ENCODE data around the gene NDUFB7.

Gene NDUFB7

GRCh38 chr19:14563590-14563926, 8.3 kb downstream of the NDUFB7 start:
- peak overlapping the region; percentile 86 for H3K4me2 ChIP-seq
- H3K27me3 ChIP-seq = no peaks in the 10 kb centered on the region
- peaks cover 94% of the 10 kb centered on the region for H3K4me1 ChIP-seq
- peak overlapping the region; percentile 87 for H3K27ac ChIP-seq
- peaks cover 23% of the 10 kb centered on the region for H3K36me3 ChIP-seq
- no peaks in the 10 kb centered on the region for H3K9me3 ChIP-seq
- no peak overlapping the region for H3K4me3 ChIP-seq
- H3K9ac ChIP-seq = 0 out of 2 replicates have a peak overlapping the region, but pooled peaks have one; percentile 74
- H4K20me1 ChIP-seq = peaks cover 89% of the 10 kb centered on the region
- TF ChIP-seq Cebpa-rat (IDR thresholded peaks at IDR 0.05) = no peak

GRCh38 chr19:14562660-14563589, 8.9 kb downstream of the NDUFB7 start:
- peak overlapping the region; percentile 86 for H3K4me2 ChIP-seq
- H3K9me3 ChIP-seq = no peaks in the 10 kb centered on the region
- peak overlapping the region; percentile 87 for H3K27ac ChIP-seq
- peak overlapping the region; percentile 59 for H3K4me3 ChIP-seq
- H3K36me3 ChIP-seq = peaks cover 18% of the 10 kb centered on the region
- TF ChIP-seq Cebpa-rat (IDR thresholded peaks at IDR 0.05) = no peak
- H3K9ac ChIP-seq = peak overlapping the region; percentile 74
- no peaks in the 10 kb centered on the region for H3K27me3 ChIP-seq
- peaks cover 89% of the 10 kb centered on the region for H4K20me1 ChIP-seq
- H3K4me1 ChIP-seq = peaks cover 94% of the 10 kb centered on the region

GRCh38 chr19:14561847-14562351, 10.0 kb downstream of the NDUFB7 start:
- no peak for TF ChIP-seq Cebpa-rat (IDR thresholded peaks at IDR 0.05)
- H3K4me2 ChIP-seq = peak overlapping the region; percentile 86
- peaks cover 22% of the 10 kb centered on the region for H3K36me3 ChIP-seq
- H3K4me3 ChIP-seq = peak overlapping the region; percentile 59
- peak overlapping the region; percentile 74 for H3K9ac ChIP-seq
- peaks cover 87% of the 10 kb centered on the region for H4K20me1 ChIP-seq
- peak overlapping the region; percentile 87 for H3K27ac ChIP-seq
- no peaks in the 10 kb centered on the region for H3K9me3 ChIP-seq
- peaks cover 94% of the 10 kb centered on the region for H3K4me1 ChIP-seq
- H3K27me3 ChIP-seq = no peaks in the 10 kb centered on the region

GRCh38 chr19:14561249-14561648, 10.6 kb downstream of the NDUFB7 start:
- peak overlapping the region; percentile 86 for H3K4me2 ChIP-seq
- TF ChIP-seq Cebpa-rat (IDR thresholded peaks at IDR 0.05) = no peak
- no peaks in the 10 kb centered on the region for H3K9me3 ChIP-seq
- peaks cover 90% of the 10 kb centered on the region for H4K20me1 ChIP-seq
- peak overlapping the region; percentile 59 for H3K4me3 ChIP-seq
- peak overlapping the region; percentile 87 for H3K27ac ChIP-seq
- peak overlapping the region; percentile 74 for H3K9ac ChIP-seq
- peaks cover 97% of the 10 kb centered on the region for H3K4me1 ChIP-seq
- H3K36me3 ChIP-seq = peaks cover 22% of the 10 kb centered on the region
- H3K27me3 ChIP-seq = no peaks in the 10 kb centered on the region

- Histone ChIP-seq H3K9ac (peak overlapping the region; percentile 74), H3K4me2 (peak overlapping the region; percentile 86), H3K27me3 (no peaks in the 10 kb centered on the region), H3K4me1 (peaks cover 97% of the 10 kb centered on the region), H3K4me3 (peak overlapping the region; percentile 59), H3K9me3 (no peaks in the 10 kb centered on the region), H4K20me1 (peaks cover 90% of the 10 kb centered on the region), H3K27ac (peak overlapping the region; percentile 87), H3K36me3 (peaks cover 22% of the 10 kb centered on the region)
- no peak for TF ChIP-seq Cebpa-rat (IDR thresholded peaks at IDR 0.05)
These were observed 11.1 kb downstream of the NDUFB7 start for GRCh38 chr19:14560776-14561108.

GRCh38 chr19:14559916-14560775, 11.7 kb downstream of the NDUFB7 start:
- H3K9me3 ChIP-seq = no peaks in the 10 kb centered on the region
- H3K27ac ChIP-seq = peak overlapping the region; percentile 87
- peak overlapping the region; percentile 74 for H3K9ac ChIP-seq
- peak overlapping the region; percentile 59 for H3K4me3 ChIP-seq
- H3K4me2 ChIP-seq = peak overlapping the region; percentile 86
- no peak for TF ChIP-seq Cebpa-rat (IDR thresholded peaks at IDR 0.05)
- H3K27me3 ChIP-seq = no peaks in the 10 kb centered on the region
- H3K4me1 ChIP-seq = peaks cover 97% of the 10 kb centered on the region
- peaks cover 88% of the 10 kb centered on the region for H4K20me1 ChIP-seq
- H3K36me3 ChIP-seq = peaks cover 17% of the 10 kb centered on the region

GRCh38 chr19:14558370-14559066, 13.3 kb downstream of the NDUFB7 start:
- H3K27ac ChIP-seq = peak overlapping the region; percentile 71
- peak overlapping the region; percentile 62 for H3K9ac ChIP-seq
- peaks cover 92% of the 10 kb centered on the region for H4K20me1 ChIP-seq

GRCh38 chr19:14556662-14557188, 15.1 kb downstream of the NDUFB7 start:
- Histone ChIP-seq H3K36me3 (peaks cover 19% of the 10 kb centered on the region), H4K20me1 (peaks cover 84% of the 10 kb centered on the region), H3K27ac (no peak overlapping the region), H3K9ac (no peak overlapping the region), H3K27me3 (no peaks in the 10 kb centered on the region), H3K9me3 (no peaks in the 10 kb centered on the region), H3K4me3 (no peak overlapping the region), H3K4me2 (peak overlapping the region; percentile 56), H3K4me1 (peaks cover 99% of the 10 kb centered on the region)
- no peak for TF ChIP-seq Cebpa-rat (IDR thresholded peaks at IDR 0.05)

More at GRCh38 chr19:14558370-14559066, 13.3 kb downstream of the NDUFB7 start:
- Histone ChIP-seq H3K27me3 (no peaks in the 10 kb centered on the region), H3K4me3 (no peak overlapping the region), H3K36me3 (peaks cover 16% of the 10 kb centered on the region), H3K4me2 (peak overlapping the region; percentile 86), H3K4me1 (peaks cover 99% of the 10 kb centered on the region), H3K9me3 (no peaks in the 10 kb centered on the region)
- TF ChIP-seq Cebpa-rat (IDR thresholded peaks at IDR 0.05) = no peak

All from BLaER1 (cell line).